ENCODE data around the gene MMP2.

The MMP2 gene

DNA sequence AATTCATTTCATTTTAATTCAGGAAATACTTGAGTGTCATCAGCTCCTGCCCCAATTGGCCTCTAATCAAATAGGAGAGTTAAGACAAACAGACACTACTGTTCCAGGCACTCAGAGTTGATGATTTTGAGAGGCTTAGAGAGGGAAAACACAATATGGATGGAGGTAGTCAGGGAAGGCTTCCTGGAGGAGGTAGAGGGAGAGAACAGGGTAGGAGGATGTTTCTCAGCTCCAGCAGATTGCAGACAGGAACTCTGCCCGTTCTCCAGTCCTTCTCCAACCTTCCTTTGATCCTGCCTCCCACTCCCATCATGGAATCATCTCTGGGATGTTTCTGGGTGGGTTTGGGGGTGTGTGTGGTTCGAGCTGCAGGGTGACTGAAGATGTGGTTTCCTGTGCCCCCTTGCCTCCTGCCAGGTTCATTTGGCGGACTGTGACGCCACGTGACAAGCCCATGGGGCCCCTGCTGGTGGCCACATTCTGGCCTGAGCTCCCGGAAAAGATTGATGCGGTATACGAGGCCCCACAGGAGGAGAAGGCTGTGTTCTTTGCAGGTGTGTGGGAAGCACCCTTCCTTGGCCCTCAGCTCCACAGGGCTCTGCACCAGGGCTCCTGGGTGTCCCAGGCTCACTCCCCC is 17.6 kb downstream of the MMP2 start:
- TF ChIP-seq, protein P1, sequence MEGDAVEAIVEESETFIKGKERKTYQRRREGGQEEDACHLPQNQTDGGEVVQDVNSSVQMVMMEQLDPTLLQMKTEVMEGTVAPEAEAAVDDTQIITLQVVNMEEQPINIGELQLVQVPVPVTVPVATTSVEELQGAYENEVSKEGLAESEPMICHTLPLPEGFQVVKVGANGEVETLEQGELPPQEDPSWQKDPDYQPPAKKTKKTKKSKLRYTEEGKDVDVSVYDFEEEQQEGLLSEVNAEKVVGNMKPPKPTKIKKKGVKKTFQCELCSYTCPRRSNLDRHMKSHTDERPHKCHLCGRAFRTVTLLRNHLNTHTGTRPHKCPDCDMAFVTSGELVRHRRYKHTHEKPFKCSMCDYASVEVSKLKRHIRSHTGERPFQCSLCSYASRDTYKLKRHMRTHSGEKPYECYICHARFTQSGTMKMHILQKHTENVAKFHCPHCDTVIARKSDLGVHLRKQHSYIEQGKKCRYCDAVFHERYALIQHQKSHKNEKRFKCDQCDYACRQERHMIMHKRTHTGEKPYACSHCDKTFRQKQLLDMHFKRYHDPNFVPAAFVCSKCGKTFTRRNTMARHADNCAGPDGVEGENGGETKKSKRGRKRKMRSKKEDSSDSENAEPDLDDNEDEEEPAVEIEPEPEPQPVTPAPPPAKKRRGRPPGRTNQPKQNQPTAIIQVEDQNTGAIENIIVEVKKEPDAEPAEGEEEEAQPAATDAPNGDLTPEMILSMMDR (IDR thresholded peaks at IDR 0.05; ENCODE audit: extremely low read depth, insufficient read depth, missing control alignments): no peak
- in situ Hi-C loops (cut with MboI; ENCODE audit: low pct_unique_long_range_greater_than_20kb, low sequenced_read_pairs, unreplicated experiment): no loop called here
- DNase-seq (ENCODE audit: low spot score): no peak

DNA sequence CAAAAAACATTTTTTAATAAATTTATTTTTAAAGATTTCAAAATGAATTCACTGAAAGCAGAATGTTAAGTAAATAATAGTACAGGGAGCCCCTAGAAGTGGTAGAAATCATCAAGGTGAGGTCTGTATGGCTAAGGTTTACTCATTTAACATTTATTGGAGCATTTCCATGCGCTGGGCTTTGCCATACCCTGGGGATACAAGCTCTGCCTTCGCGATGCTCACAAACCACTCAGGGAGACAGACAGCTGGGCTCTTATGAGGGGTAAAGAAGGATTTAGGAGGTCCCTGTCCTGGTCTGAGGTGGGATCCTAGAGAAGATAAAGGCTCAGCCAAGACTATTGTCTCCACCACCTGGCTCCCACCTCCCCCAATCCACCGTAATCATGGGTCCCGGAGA is 18.6 kb downstream of the MMP2 start:
- in situ Hi-C loops (cut with MboI; ENCODE audit: low pct_unique_long_range_greater_than_20kb, low sequenced_read_pairs, unreplicated experiment): no loop called here
- no peak for DNase-seq (ENCODE audit: low spot score)
- TF ChIP-seq, protein P1 (IDR thresholded peaks at IDR 0.05; ENCODE audit: extremely low read depth, insufficient read depth, missing control alignments): no peak

DNA sequence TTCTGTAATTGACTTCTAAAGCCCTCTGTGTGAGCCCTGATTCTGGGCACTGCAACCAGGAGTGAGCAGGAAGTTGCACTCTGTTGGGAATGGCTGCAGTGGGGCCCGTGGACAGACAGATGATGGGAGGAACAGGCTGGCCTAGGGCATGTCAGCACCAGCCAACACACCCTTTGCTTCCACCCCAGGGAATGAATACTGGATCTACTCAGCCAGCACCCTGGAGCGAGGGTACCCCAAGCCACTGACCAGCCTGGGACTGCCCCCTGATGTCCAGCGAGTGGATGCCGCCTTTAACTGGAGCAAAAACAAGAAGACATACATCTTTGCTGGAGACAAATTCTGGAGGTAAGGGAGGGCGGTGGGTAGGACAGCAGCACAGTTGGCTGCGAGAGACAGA is 19.1 kb downstream of the MMP2 start:
- in situ Hi-C loops (cut with MboI; ENCODE audit: low pct_unique_long_range_greater_than_20kb, low sequenced_read_pairs, unreplicated experiment): no loop called here
- no peak for DNase-seq (ENCODE audit: low spot score)
- TF ChIP-seq, protein P1 (IDR thresholded peaks at IDR 0.05; ENCODE audit: extremely low read depth, insufficient read depth, missing control alignments): no peak

DNA sequence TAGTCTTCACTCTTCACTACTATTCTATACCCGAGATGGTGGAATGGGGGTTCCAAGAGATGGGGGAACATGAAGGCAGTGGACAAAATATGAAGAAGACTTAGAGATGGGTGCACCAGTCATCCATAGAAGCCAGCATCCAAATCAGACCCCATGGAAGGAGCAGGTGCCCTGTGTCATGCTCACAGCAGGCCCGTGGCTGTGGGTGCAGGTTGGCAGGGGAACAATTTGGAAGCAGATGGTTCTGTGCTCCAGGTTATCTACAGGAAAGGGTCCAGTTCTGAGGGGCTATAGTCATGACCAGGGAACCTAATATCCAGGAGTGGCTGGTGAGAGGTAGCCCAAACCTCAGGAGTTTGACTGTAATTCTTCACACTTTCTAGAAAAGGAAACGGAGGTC is 20.3 kb downstream of the MMP2 start:
- no peak for DNase-seq (ENCODE audit: low spot score)
- in situ Hi-C loops (cut with MboI; ENCODE audit: low pct_unique_long_range_greater_than_20kb, low sequenced_read_pairs, unreplicated experiment): no loop called here
- TF ChIP-seq, protein P1 (IDR thresholded peaks at IDR 0.05; ENCODE audit: extremely low read depth, insufficient read depth, missing control alignments): no peak

DNA sequence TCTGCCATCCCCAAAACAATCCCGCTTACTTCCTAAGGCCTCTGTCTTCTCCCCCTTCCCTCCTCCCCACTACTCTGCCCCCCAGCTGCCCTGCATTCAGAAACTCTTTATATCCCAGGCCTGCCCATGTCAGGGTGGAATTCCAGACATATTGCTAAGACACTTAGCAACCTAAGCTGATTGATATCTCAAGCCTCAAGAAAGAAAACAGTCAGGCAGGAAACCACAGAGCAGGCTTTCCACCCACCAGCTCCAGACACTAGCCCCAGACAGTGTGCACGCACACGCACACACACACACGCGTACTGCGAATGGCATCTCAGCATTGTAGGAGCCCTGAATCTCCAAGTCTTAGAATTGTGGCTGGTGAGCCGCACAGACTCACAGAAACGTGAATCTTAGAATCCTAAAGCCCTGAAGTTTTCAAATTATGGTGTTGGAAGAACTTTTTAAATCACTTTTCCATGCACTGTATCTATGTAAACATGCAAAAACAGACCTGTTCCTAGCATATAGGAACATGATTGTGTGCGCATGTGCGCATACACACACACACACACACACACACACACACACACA is 21.0 kb downstream of the MMP2 start:
- in situ Hi-C loops (cut with MboI; ENCODE audit: low pct_unique_long_range_greater_than_20kb, low sequenced_read_pairs, unreplicated experiment): no loop called here
- DNase-seq (ENCODE audit: low spot score): no peak
- TF ChIP-seq, protein P1 (IDR thresholded peaks at IDR 0.05; ENCODE audit: extremely low read depth, insufficient read depth, missing control alignments): no peak

DNA sequence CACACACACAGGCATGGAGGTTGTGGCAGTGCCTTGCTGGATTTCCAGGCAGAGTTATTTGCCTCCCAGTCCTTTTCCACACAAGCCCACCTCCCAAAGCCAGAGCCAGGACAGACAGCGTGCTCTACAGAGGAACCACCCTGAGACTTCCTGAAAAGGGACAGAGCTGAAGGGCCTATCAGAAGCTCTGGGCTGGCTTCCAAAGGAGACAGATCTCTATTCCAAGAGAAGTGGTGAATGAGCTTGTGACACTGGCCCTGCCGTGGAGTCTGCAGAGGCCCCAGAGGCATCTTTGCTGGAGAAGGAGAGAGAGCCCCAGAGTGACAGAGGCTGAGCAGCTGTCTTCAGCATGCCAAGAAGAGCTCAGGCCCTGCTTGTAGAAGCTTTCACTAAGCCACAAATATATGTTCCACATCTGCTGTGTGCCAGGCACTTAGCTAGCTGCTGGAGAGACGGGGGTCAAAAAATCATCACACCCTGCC is 21.6 kb downstream of the MMP2 start:
- in situ Hi-C loops (cut with MboI; ENCODE audit: low pct_unique_long_range_greater_than_20kb, low sequenced_read_pairs, unreplicated experiment): no loop called here
- TF ChIP-seq, protein P1 (IDR thresholded peaks at IDR 0.05; ENCODE audit: extremely low read depth, insufficient read depth, missing control alignments): no peak
- no peak for DNase-seq (ENCODE audit: low spot score)
